Measurements from ENCODE around the gene ID2.

DNA sequence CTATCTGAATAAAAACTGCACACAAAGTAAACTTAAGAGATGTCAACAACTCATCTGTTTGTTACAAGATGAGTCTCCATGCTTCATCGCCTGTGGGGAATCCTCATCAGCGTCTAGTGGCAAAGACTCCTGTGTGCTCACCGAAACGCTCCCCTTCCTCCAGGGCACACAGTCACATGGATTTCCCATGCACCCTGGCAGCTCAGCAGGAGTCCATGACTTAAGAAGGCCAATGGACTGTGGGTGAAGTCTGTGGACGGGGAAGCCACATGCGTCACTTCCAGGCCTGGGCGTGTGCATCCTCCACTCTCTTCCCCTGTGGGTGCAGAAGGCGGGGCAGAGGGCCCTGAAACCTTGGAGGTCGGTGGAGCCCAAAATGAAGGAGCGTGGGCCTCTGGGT, 41.1 kb downstream of the ID2 start:
- TF ChIP-seq, protein P1, sequence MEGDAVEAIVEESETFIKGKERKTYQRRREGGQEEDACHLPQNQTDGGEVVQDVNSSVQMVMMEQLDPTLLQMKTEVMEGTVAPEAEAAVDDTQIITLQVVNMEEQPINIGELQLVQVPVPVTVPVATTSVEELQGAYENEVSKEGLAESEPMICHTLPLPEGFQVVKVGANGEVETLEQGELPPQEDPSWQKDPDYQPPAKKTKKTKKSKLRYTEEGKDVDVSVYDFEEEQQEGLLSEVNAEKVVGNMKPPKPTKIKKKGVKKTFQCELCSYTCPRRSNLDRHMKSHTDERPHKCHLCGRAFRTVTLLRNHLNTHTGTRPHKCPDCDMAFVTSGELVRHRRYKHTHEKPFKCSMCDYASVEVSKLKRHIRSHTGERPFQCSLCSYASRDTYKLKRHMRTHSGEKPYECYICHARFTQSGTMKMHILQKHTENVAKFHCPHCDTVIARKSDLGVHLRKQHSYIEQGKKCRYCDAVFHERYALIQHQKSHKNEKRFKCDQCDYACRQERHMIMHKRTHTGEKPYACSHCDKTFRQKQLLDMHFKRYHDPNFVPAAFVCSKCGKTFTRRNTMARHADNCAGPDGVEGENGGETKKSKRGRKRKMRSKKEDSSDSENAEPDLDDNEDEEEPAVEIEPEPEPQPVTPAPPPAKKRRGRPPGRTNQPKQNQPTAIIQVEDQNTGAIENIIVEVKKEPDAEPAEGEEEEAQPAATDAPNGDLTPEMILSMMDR (IDR thresholded peaks at IDR 0.05) = no peak
- TF ChIP-seq EZH2 (IDR thresholded peaks at IDR 0.05; ENCODE audit: borderline replicate concordance, insufficient read depth, low read depth, low read length, poor library complexity, severe bottlenecking) = no peak

Measured in B cell (primary cell).